GM18526 (cell line): ENCODE results near the gene CXCR3.

Experiments
- POLR2A ChIP-seq: IDR thresholded peaks from 3 replicates; pipeline ENCODE4 v1.6.1; 2011; ENCODE audit not compliant: insufficient read length; ENCODE audit errors: extremely low read depth

Gene CXCR3

DNA sequence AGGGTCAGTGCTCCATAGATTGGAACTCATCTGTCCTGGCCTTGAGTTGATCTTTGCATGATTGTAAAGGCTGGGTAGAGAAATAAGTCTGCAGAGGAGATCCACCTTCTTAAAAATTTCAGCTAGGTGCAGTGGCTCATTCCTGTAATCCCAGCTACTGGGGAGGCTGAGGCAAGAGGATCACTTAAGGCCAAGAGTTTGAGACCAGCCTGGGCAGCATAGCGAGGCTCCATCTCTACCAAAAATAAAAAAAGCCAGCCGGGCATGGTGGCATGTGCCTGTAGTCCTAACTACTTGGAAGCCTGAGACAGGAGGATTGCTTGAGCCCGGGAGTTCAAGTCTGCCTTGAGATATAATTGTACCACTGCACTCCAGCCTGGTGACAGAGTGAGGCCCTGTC, 476 bp upstream of the CXCR3 start:
- TF ChIP-seq POLR2A = no peak

DNA sequence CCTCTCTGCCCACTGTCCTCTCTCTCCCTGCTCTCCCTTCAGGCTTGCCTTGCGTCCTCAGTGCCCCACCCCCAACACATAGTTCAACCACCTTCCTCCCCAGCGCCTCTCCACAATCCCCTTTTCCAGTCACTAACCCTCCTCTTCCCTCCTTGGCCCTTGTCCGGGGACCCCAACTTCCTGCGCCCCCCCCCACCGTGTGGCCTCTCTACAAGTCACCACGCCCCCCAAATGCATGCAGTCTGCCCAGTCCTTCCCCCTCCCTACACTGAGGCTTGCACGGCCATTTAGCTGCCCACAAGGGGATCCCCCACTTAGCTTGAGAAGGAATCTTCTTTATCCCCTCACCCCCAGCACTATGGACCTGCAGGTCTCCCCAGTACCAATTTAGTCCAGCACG, 569 bp downstream of the CXCR3 start:
- TF ChIP-seq POLR2A = no peak

DNA sequence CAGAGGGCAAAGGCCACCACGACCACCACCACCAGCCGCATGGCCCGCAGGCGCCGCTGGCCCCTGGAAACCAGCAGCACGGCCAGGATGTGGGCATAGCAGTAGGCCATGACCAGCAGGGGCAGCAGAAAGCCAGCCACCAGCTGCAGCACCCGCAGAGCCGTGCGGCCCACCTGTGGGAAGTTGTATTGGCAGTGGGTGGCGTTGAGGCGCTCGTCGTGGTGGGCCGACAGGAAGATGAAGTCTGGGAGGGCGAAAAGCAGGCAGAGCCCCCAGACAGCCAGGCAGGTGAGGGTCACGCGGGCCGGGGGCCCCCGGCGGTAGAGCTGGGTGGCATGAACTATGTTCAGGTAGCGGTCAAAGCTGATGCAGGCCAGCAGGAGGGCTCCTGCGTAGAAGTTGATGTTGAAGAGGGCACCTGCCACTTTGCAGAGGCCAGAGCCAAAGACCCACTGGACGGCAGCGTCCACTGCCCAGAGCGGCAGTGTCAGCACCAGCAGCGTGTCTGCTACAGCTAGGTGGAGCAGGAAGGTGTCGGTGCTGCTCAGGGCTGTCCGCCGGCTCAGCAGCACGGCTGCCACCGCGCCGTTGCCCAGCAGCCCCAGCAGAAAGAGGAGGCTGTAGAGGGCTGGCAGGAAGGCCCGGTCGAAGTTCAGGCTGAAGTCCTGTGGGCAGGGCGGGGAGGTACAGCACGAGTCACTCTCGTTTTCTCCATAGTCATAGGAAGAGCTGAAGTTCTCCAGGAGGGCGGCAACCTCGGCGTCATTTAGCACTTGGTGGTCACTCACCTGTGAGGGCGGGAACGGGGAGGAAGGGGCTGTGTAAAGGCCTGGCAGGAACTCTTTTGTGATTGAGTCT, 1.4 kb downstream of the CXCR3 start:
- no peak for TF ChIP-seq POLR2A

DNA sequence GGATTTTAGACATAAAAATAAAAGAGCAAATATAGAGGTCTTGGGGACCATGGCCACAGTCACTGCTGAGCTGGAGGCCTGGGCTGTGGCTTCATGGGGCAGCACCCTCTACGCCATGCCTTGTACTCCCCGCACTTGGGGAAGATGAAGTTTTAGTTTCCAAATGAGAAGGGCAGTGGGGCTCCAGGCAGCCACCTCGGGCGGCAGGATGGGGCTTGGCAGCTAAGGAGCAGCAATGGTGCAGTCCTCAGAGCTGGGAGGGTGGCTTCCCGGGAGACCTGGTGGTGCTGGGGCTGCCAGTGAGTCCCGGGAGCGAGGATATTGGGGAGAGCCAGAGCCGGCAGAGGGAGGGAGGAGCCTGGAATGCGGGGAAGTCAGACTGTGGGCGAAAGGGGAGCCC, 2.4 kb downstream of the CXCR3 start:
- TF ChIP-seq POLR2A = no peak

DNA sequence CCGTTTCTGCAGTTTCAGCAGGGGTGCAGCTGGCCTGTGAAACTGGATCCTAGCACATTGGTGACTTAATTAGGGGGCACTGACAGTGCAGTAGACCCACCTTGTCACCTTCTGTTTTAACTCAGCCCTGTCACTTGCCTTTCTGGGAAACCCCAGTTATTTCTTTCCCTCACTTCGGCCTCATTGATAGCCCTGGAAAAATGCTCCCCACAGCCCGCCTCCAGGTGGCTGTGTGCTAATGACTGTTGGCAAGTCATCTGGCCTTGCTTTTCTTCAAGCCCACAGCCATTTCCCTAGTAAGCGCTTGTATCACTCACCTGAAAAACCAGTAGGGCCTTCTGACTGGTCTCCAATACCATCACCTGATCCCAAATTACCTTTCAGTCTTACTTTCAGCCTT, 3.3 kb downstream of the CXCR3 start:
- no peak for TF ChIP-seq POLR2A

DNA sequence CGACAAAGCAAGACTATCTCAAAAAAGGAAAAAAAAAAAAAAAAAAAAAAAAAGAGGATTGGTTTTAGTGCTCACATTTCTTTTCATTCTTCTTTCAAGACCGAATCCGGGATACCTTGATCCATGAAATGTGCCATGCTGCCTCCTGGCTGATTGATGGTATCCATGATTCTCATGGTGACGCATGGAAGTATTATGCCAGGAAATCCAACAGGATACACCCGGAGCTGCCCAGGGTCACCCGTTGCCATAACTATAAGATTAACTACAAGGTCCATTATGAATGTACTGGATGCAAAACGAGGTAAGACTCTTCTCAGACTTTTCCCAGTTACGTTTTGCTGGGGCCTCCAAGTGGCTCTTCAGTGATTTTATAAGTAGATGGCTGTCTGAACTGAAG, 6.1 kb downstream of the CXCR3 start:
- no peak for TF ChIP-seq POLR2A

DNA sequence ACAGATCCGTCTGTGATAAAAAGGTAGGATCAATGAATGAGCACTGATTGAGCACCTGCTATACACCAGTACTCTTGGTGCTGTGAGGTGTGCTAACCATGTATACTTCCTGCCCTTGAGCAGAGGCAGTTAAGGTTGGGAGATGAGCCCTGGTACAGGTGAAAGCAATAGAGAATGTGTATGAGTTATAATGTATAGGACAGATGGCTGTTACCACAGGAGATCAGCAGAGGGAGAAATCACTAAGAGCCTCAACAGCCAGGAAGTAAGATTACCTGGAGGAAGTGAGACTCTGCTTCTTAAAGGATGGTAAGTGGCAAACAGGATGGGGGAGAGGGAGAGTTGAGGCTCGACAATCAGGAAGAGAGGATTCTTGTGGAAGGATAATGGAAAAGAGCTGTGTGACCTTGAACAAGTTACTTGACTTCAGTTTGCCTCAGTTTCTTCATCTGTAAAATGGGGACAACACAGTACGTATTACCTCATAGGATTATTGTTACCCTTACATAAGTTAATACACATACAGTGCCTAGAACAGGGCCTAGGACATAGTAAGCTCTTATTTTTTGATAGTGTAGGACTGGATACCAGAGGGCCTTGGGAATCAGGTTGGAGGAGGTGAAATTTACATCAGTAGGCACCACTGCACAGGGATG, 9.1 kb downstream of the CXCR3 start:
- TF ChIP-seq POLR2A = no peak

DNA sequence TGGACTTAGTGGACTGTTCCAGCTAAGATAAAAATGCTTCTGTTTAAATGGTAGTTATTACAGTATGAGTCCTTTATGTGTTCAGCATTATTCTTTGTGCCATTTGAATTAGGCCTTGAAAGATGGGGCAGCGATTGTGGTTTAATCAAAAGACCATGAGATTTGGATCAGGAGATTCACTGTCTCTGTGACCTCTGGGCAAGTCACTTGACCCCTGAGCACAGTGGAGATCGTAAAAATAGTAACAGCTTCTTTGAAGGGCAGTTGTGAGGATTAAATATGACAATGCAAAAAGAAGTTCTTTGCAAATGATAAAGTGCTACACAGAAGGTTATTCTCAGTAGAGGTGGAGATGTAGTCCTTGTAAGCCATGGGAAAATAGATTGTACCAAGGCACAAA, 10.8 kb downstream of the CXCR3 start:
- no peak for TF ChIP-seq POLR2A

DNA sequence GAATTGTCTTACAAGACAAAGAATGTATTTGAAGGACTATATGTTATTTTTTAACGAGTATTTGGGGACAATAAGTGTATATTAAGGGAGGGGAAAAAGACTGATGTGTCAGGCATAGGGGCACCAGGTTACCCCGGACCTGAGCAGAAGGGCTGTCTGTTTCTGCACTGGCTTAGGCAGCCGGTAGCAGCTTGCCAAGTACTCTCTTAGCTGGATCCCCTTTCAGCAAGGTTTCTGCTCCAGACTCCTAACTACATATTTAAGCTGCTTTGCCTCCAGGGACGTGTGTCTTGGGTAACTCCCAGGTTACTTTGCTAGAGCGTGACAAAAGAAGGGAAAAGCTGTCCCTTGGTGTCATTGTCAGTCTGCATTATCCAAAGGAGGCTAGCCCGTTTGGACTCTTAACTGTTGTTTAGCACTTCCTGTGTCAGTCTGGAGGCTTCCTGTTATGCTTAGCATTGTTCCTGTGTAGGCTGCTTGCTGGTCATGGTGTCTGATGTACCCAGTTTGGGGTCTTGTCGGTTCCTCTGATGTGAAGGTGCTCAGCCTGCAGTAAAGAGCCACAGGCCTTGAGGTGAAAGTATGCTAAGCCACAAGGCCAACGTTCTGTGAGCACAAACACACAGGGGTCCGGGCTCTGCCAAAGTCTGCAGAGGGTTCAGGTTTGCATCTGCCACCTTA, 11.6 kb downstream of the CXCR3 start:
- no peak for TF ChIP-seq POLR2A

DNA sequence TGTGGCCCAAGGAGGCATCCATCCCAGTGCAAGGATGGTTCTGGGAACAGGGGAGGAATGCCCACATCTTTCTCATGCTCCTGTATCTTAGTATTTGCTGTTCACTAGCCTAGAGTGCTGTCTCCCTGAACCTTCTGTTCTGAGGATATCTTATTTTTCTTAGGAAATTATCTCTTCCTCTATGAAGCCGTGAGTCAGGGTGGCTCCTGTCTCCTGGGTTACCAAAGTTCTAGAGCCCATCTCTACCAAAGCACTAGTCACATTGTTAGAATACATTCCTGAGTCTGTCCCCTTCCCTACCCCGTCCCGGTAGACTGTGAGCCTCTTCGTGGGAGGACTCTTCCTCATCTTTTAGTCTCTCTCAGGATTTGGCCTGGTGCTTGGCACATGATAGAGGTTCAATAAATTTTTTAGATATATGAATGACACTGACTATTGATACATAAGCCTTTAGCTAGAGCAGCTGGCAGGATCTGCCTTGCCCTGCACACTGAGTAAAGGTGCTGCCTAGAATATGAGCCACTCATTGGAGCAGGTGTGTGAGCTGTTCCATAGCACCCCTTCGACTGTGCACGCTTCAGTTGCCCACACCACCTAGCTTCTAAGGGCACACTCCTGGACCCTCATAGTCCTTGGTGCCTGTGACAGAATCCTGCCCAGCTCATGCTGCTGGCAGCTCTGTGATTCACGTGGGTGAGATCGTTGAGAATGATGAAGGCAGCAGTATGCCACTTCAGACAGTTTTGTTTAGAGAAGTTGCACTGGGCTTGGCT, 13.3 kb downstream of the CXCR3 start:
- no peak for TF ChIP-seq POLR2A

DNA sequence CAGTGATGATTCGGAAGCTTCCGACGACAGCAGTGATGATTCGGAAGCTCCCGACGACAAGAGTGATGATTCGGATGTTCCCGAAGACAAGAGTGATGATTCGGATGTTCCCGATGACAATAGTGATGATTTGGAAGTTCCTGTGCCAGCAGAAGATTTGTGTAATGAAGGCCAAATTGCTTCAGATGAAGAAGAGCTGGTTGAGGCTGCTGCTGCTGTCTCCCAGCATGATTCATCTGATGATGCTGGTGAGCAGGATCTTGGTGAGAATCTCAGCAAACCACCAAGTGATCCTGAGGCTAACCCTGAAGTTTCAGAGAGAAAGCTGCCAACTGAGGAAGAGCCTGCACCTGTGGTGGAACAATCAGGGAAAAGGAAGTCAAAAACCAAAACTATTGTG, 14.2 kb downstream of the CXCR3 start:
- no peak for TF ChIP-seq POLR2A

DNA sequence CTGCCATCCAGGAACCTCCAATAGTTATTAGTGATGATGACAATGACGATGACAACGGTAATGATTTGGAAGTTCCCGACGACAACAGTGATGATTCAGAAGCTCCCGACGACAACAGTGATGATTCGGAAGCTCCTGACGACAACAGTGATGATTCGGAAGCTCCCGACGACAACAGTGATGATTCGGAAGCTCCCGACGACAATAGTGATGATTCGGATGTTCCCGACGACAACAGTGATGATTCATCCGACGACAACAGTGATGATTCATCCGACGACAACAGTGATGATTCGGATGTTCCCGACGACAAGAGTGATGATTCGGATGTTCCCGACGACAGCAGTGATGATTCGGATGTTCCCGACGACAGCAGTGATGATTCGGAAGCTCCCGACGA, 14.7 kb downstream of the CXCR3 start:
- TF ChIP-seq POLR2A = no peak

DNA sequence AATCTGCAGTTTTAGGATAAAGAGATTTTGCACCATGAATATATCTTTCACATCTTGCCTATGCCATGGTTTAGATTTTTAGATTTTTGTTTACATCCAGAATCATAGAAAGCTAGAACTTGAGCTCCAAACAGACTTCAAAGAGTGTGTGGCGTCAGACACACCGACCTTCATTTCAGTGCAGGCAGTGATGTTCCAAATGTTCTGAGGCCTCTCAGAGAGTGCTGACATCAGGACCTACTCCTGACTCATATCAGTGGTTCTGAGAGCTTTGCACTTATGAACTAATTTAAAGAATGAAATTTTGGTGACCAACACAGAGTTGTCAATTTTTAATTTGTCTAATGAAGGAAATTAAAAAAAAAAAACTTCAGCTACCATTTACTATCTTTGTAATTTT, 18.3 kb downstream of the CXCR3 start:
- TF ChIP-seq POLR2A = no peak

DNA sequence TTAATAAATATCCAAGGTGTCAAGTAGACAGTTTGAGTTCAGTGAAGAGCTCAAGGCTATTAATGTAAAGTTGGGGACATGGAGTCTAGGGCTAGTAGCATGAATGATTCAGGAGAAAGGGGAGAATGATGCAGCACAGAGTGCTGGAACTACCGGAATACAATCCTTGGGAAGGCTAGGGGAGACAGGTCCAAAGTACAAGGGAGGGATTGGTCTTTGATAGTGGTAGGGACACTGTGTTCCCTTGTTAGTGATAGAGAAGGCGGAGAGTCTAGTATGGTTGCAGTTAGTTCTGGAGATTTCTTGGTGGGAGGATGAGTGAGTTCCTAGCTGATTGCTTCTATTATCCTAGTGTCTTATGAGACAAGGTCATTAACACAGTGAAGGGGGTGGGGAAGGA, 31.4 kb downstream of the CXCR3 start:
- TF ChIP-seq POLR2A = no peak

DNA sequence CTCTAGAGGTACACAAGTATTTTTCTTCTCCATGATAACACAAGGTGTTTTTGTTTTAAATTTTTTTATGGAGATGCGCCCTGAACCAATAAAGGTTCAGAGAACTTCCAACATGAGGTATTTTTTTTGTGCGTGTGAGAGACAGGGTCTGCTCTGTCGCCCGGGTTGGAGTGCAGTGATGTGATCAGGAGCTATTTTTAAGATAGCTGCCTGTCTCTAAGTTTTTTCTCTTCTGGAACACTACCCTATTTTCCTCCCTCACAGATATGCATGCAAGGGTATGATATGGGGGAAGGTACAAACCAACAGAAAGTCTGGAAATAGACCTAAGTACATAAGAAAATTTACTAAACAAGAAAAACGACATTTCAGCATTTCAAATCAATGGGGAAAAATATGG, 37.1 kb downstream of the CXCR3 start:
- TF ChIP-seq POLR2A = no peak
